Caco-2 (cell line): ENCODE measurements around the gene CCDC122. TPM values are rescaled to one million over a fixed set of nuclear protein-coding genes. Genes with fewer than 3 reads are reported as not detected.
A peak's percentile ranks its signal among the peaks of the same experiment; 100 is the strongest.

Experiments
- BruUV-seq: library from RNA; stranded (reverse); fragments of 400-500 nt; replicated peaks from 2 replicates; lab custom pipeline; 2021; lab: Mats Ljungman, UMichigan
- CTCF ChIA-PET: fragments of 300-600 bp; sonication (Branson Sonifier 250); formaldehyde crosslinking; loops from one replicate; lab custom pipeline; 2022; ENCODE audit warnings: antibody characterized with exemption; lab: Charles Lee
- POLR2A ChIA-PET: fragments of 300-600 bp; sonication (Branson Sonifier 250); formaldehyde crosslinking; loops from one replicate; lab custom pipeline; 2022; ENCODE audit warnings: antibody characterized with exemption; lab: Charles Lee
- DNase-seq, 2 experiments: peaks; one replicate each; pipeline versions ENCODE4 v3.0.0 to v3.0.0-alpha.2; 2020 to 2022
- H3K27me3 ChIP-seq: replicated peaks from 2 replicates; pipeline ENCODE4 v1.6.0; 2011; ENCODE audit warnings: low read length; ENCODE audit not compliant: control insufficient read depth, insufficient read depth
- H3K36me3 ChIP-seq: 2 replicates; pipeline ENCODE4 v1.5.1; 2011; ENCODE audit warnings: low read length; ENCODE audit not compliant: control insufficient read depth, insufficient read depth
- H3K4me1 ChIP-seq: fragments of 250-450 bp; sonication (Bioruptor Pico); 2 replicates; pipeline ENCODE4 v1.5.1; 2020; ENCODE audit warnings: mild to moderate bottlenecking
- H3K4me3 ChIP-seq: 2 replicates; pipeline ENCODE4 v1.5.1; 2011; ENCODE audit warnings: low read depth, mild to moderate bottlenecking, control low read depth, low read length
- H3K9me3 ChIP-seq: fragments of 250-450 bp; sonication (Bioruptor Pico); 2 replicates; pipeline ENCODE4 v1.5.1; 2020; ENCODE audit warnings: mild to moderate bottlenecking, moderate library complexity
- H3K27ac Mint-ChIP-seq: one replicate; pipeline ENCODE4 v1.8.0; 2022; ENCODE audit warnings: mixed read lengths; ENCODE audit not compliant: unreplicated experiment
- H3K27me3 Mint-ChIP-seq: one replicate; pipeline ENCODE4 v1.8.0; 2022; ENCODE audit warnings: mixed read lengths; ENCODE audit not compliant: insufficient read depth, unreplicated experiment
- H3K36me3 Mint-ChIP-seq: one replicate; pipeline ENCODE4 v1.8.0; 2022; ENCODE audit warnings: mild to moderate bottlenecking, mixed read lengths; ENCODE audit not compliant: insufficient read depth, unreplicated experiment
- H3K4me1 Mint-ChIP-seq: one replicate; pipeline ENCODE4 v1.8.0; 2022; ENCODE audit warnings: low read depth, mixed read lengths; ENCODE audit not compliant: unreplicated experiment
- H3K4me3 Mint-ChIP-seq: one replicate; pipeline ENCODE4 v1.8.0; 2022; ENCODE audit warnings: mild to moderate bottlenecking, moderate library complexity, mixed read lengths; ENCODE audit not compliant: unreplicated experiment
- H3K9me3 Mint-ChIP-seq: one replicate; pipeline ENCODE4 v1.8.0; 2022; ENCODE audit warnings: mixed read lengths; ENCODE audit not compliant: unreplicated experiment
- CTCF ChIP-seq, 2 experiments: fragments of 200-600 bp in 1 of 2; IDR thresholded peaks; 1 replicate in 1 of 2; 2 replicates in 1 of 2; pipeline versions ENCODE4 v1.5.1 to v1.8.0; 2011 to 2022; ENCODE audit warnings: antibody characterized with exemption in 1 of 2, control low read depth in 1 of 2, inconsistent platforms in 1 of 2, low read depth in 1 of 2, low read length in 1 of 2, mild to moderate bottlenecking in 1 of 2, moderate library complexity in 1 of 2; ENCODE audit not compliant: insufficient read depth in 1 of 2, severe bottlenecking in 1 of 2, unreplicated experiment in 1 of 2
- intact Hi-C: fragments of 100-400 bp; cut with micrococcal nuclease; formaldehyde crosslinking; loops from one replicate; pipeline ENCODE4 v1.10.0; 2022; ENCODE audit not compliant: unreplicated experiment
- total RNA-seq: library from RNA; stranded (reverse); gene quantifications from 2 replicates; pipeline ENCODE4 v1.2.3, GENCODE V29; 2022

Gene CCDC122
- total RNA-seq, 1 experiment from 2014 or later = 15.6 TPM

GRCh38 chr13:43877326-43877725 is 2.2 kb downstream of the CCDC122 start:
- DNase-seq = no peak
- Histone ChIP-seq H3K27me3 (no peaks in the 10 kb centered on the region), H3K4me1 (0 out of 2 replicates have a peak, but pooled peaks cover 5% of the 10 kb centered on the region), H3K4me3 (no peak overlapping the region), H3K36me3 (no peaks in the 10 kb centered on the region; the same call in none of the 2 replicates), H3K9me3 (no peaks in the 10 kb centered on the region)
- no peak for TF ChIP-seq CTCF (IDR thresholded peaks at IDR 0.05; ENCODE audit: insufficient read depth in 1 of 2, low read depth in 1 of 2, low read length in 1 of 2, severe bottlenecking in 1 of 2, unreplicated experiment in 1 of 2)
- H3K27ac Mint-ChIP-seq = no peak overlapping the region
- no peaks in the 10 kb centered on the region for H3K27me3 Mint-ChIP-seq
- peaks cover 13% of the 10 kb centered on the region for H3K4me1 Mint-ChIP-seq
- peak overlapping the region; percentile 8 for H3K4me3 Mint-ChIP-seq
- no peaks in the 10 kb centered on the region for H3K9me3 Mint-ChIP-seq
- ChIA-PET POLR2A (no interaction called here), CTCF (no interaction called here)
- H3K36me3 Mint-ChIP-seq = peaks cover 9% of the 10 kb centered on the region
- no TSS peak for BruUV-seq
- intact Hi-C loops = loop anchor here (5.0 to 10.0 kb wide), 3 partner anchors 90 to 575 kb away; partner anchors contain the start of gene ENOX1

GRCh38 chr13:43876366-43876765 is 3.2 kb downstream of the CCDC122 start:
- Mint-ChIP-seq H3K4me3 (no peak overlapping the region), H3K4me1 (peaks cover 13% of the 10 kb centered on the region), H3K36me3 (peaks cover 9% of the 10 kb centered on the region), H3K9me3 (no peaks in the 10 kb centered on the region), H3K27me3 (no peaks in the 10 kb centered on the region), H3K27ac (no peak overlapping the region)
- no peak for TF ChIP-seq CTCF (IDR thresholded peaks at IDR 0.05; ENCODE audit: insufficient read depth in 1 of 2, low read depth in 1 of 2, low read length in 1 of 2, severe bottlenecking in 1 of 2, unreplicated experiment in 1 of 2)
- CTCF ChIA-PET = no interaction called here
- Histone ChIP-seq H3K36me3 (no peaks in the 10 kb centered on the region; the same call in 1 of the 2 replicates), H3K27me3 (no peaks in the 10 kb centered on the region), H3K4me3 (no peak overlapping the region), H3K4me1 (0 out of 2 replicates have a peak, but pooled peaks cover 5% of the 10 kb centered on the region), H3K9me3 (no peaks in the 10 kb centered on the region)
- POLR2A ChIA-PET = no interaction called here
- DNase-seq = no peak
- intact Hi-C loops = loop anchor here (5.0 to 10.0 kb wide), 3 partner anchors 89 to 574 kb away; partner anchors contain the start of gene ENOX1
- no TSS peak for BruUV-seq

- peak; percentile 36 to 58 for TF ChIP-seq CTCF (IDR thresholded peaks at IDR 0.05; ENCODE audit: insufficient read depth in 1 of 2, low read depth in 1 of 2, low read length in 1 of 2, severe bottlenecking in 1 of 2, unreplicated experiment in 1 of 2)
- Mint-ChIP-seq H3K4me1 (peaks cover 13% of the 10 kb centered on the region), H3K27ac (no peak overlapping the region), H3K36me3 (peaks cover 10% of the 10 kb centered on the region), H3K9me3 (no peaks in the 10 kb centered on the region), H3K4me3 (no peak overlapping the region), H3K27me3 (no peaks in the 10 kb centered on the region)
- H3K27me3 ChIP-seq = no peaks in the 10 kb centered on the region
- H3K9me3 ChIP-seq = no peaks in the 10 kb centered on the region
- BruUV-seq = no TSS peak
- H3K4me3 ChIP-seq = no peak overlapping the region
- H3K36me3 ChIP-seq = no peaks in the 10 kb centered on the region; the same call in 1 of the 2 replicates
- H3K4me1 ChIP-seq = 0 out of 2 replicates have a peak, but pooled peaks cover 5% of the 10 kb centered on the region
- ChIA-PET CTCF (interaction anchor here (0.7 kb wide), 1 partner anchor 358 kb away, joined by 3 read pairs; no protein-coding TSS in a partner anchor), POLR2A (no interaction called here)
- intact Hi-C loops = loop anchor here (5.0 to 10.0 kb wide), 3 partner anchors 87 to 572 kb away; partner anchors contain the start of gene ENOX1
- peak in 1 of 2 experiments; percentile 10 for DNase-seq
Observed at GRCh38 chr13:43874504-43875092, 4.9 kb downstream of the CCDC122 start.
